CD14-positive monocyte (primary cell): Measurements from ENCODE around the gene PPM1F. TPM values are rescaled to one million over a fixed set of nuclear protein-coding genes. Genes with fewer than 3 reads are reported as not detected.

ENCODE experiments used
- DNase-seq, 3 donors: peaks; one replicate each; pipeline ENCODE4 v3.0.0-alpha.2; 2011 to 2022
- H2AFZ ChIP-seq: 2 replicates; pipeline ENCODE4 v1.6.0; 2012; ENCODE audit warnings: mild to moderate bottlenecking, low read depth, low read length, inconsistent platforms; ENCODE audit not compliant: insufficient read depth, poor library complexity, severe bottlenecking
- H3K27ac ChIP-seq, 2 donors: 1 replicate in 1 of 2; 2 replicates in 1 of 2; pipeline ENCODE4 v1.5.1; 2012 to 2013; ENCODE audit warnings: low read length in 2 of 2, control low read depth in 1 of 2, inconsistent platforms in 1 of 2, low read depth in 1 of 2, mild to moderate bottlenecking in 1 of 2
- H3K27me3 ChIP-seq, 2 donors: one replicate each; pipeline versions ENCODE4 v1.6.0 to v1.6.1; 2011 to 2013; ENCODE audit warnings: low read length in 2 of 2; ENCODE audit not compliant: control insufficient read depth in 2 of 2, insufficient read depth in 2 of 2
- H3K36me3 ChIP-seq, 2 donors: replicated peaks in 1 of 2; 1 replicate in 1 of 2; 2 replicates in 1 of 2; pipeline versions ENCODE4 v1.5.1 to v1.6.1; 2012 to 2013; ENCODE audit warnings: low read length in 2 of 2, control low read depth in 1 of 2, inconsistent platforms in 1 of 2, mild to moderate bottlenecking in 1 of 2; ENCODE audit not compliant: insufficient read depth in 2 of 2, control insufficient read depth in 1 of 2
- H3K4me1 ChIP-seq, 2 donors: 1 replicate in 1 of 2; 2 replicates in 1 of 2; pipeline versions ENCODE4 v1.5.1 to v1.6.1; 2012 to 2013; ENCODE audit warnings: low read length in 2 of 2, control low read depth in 1 of 2, inconsistent platforms in 1 of 2, mild to moderate bottlenecking in 1 of 2, moderate library complexity in 1 of 2; ENCODE audit not compliant: insufficient read depth in 2 of 2, control insufficient read depth in 1 of 2
- H3K4me2 ChIP-seq: replicated peaks from 2 replicates; pipeline ENCODE3; 2012; ENCODE audit warnings: low read length, moderate library complexity, mild to moderate bottlenecking; ENCODE audit not compliant: poor library complexity, severe bottlenecking; ENCODE audit errors: extremely low read depth
- H3K4me3 ChIP-seq, 3 experiments: fragments of 200-600 bp in 1 of 3; sonication (generic) in 1 of 3; replicated peaks in 1 of 3; 1 replicate in 2 of 3; 2 replicates in 1 of 3; pipeline ENCODE4 v1.5.1; 2011 to 2013; ENCODE audit warnings: low read length in 3 of 3, mild to moderate bottlenecking in 3 of 3, control low read depth in 2 of 3, low read depth in 2 of 3, inconsistent platforms in 1 of 3, moderate library complexity in 1 of 3
- H3K79me2 ChIP-seq: 2 replicates; pipeline ENCODE4 v1.6.0; 2012; ENCODE audit warnings: mild to moderate bottlenecking, control low read depth, inconsistent platforms, low read length, moderate library complexity; ENCODE audit not compliant: insufficient read depth
- H3K9ac ChIP-seq: 2 replicates; pipeline ENCODE4 v1.6.0; 2017; ENCODE audit warnings: low read length, mild to moderate bottlenecking; ENCODE audit not compliant: insufficient read depth, poor library complexity, severe bottlenecking
- H3K9me3 ChIP-seq, 2 donors: replicated peaks in 1 of 2; 1 replicate in 1 of 2; 2 replicates in 1 of 2; pipeline versions ENCODE4 v1.5.1 to v1.6.1; 2012 to 2013; ENCODE audit warnings: low read length in 2 of 2, control low read depth in 1 of 2; ENCODE audit not compliant: control insufficient read depth in 1 of 2, insufficient read depth in 1 of 2
- H4K20me1 ChIP-seq: 2 replicates; pipeline ENCODE4 v1.6.0; 2012; ENCODE audit warnings: mild to moderate bottlenecking, low read length, control low read depth, moderate library complexity; ENCODE audit not compliant: insufficient read depth
- H3K27ac Mint-ChIP-seq, 7 donors: one replicate each; pipeline ENCODE4 v1.8.0; 2020; ENCODE audit warnings: mild to moderate bottlenecking in 7 of 7, mixed read lengths in 7 of 7, moderate library complexity in 6 of 7, inconsistent platforms in 2 of 7
- H3K27me3 Mint-ChIP-seq, 3 donors: one replicate each; pipeline ENCODE4 v1.8.0; 2021 to 2022; ENCODE audit warnings: low read depth in 3 of 3, mild to moderate bottlenecking in 3 of 3, mixed read lengths in 3 of 3, moderate library complexity in 3 of 3, inconsistent platforms in 1 of 3
- H3K36me3 Mint-ChIP-seq, 2 donors: one replicate each; pipeline ENCODE4 v1.8.0; 2020; ENCODE audit warnings: mixed read lengths in 2 of 2, inconsistent platforms in 1 of 2, mild to moderate bottlenecking in 1 of 2
- H3K4me1 Mint-ChIP-seq: one replicate; pipeline ENCODE4 v1.8.0; 2020; ENCODE audit warnings: mild to moderate bottlenecking, mixed read lengths
- H3K4me3 Mint-ChIP-seq, 2 donors: one replicate each; pipeline ENCODE4 v1.8.0; 2020; ENCODE audit warnings: mild to moderate bottlenecking in 2 of 2, mixed read lengths in 2 of 2, moderate library complexity in 1 of 2
- H3K9me3 Mint-ChIP-seq, 7 donors: one replicate each; pipeline ENCODE4 v1.8.0; 2020 to 2022; ENCODE audit warnings: mixed read lengths in 7 of 7, mild to moderate bottlenecking in 6 of 7, moderate library complexity in 6 of 7, inconsistent platforms in 2 of 7
- WGBS: methylation state at CpG from one replicate; pipeline ENCODE4 v1.1.5; 2013; ENCODE audit warnings: missing lambda C conversion rate; ENCODE audit not compliant: insufficient coverage; 5-methylcytosine and 5-hydroxymethylcytosine counted together
- intact Hi-C, 2 donors: fragments of 100-400 bp; cut with micrococcal nuclease; formaldehyde crosslinking; loops; one replicate each; pipeline versions ENCODE4 v1.15.0 to v1.15.1; 2023
- polyA plus RNA-seq, 3 donors: library from polyadenylated mRNA; depleted of rRNA in 1 of 3; unstranded in 2 of 3; stranded (reverse) in 1 of 3; fragments of 300-500 nt in 2 of 3; fragments of >200 nt in 1 of 3; fragmentation: Illumina TruSeq in 2 of 3; gene quantifications; 1 replicate in 2 of 3; 2 replicates in 1 of 3; pipeline ENCODE4 v1.2.3, GENCODE V29; 2012 to 2021
- TF ChIP-seq, protein P1 (sequence below): fragments of 200-600 bp; IDR thresholded peaks from one replicate; pipeline ENCODE4 v1.8.0; 2022; ENCODE audit warnings: antibody characterized with exemption, mild to moderate bottlenecking

The PPM1F gene
- polyA plus RNA-seq, 3 donors = 28.8 to 95.0 (median 37.2) TPM

- H3K4me3 ChIP-seq = peak overlapping the region in 1 of 3 experiments; percentile 33
- peaks cover 19 to 29% of the 10 kb centered on the region in 2 donors for H3K36me3 ChIP-seq
- no peak for DNase-seq
- H3K4me2 ChIP-seq = peak overlapping the region; percentile 51
- Mint-ChIP-seq H3K4me1 (peaks cover 54% of the 10 kb centered on the region), H3K27ac (peak overlapping the region; percentile 89 to 98 (median 96)), H3K36me3 (peaks cover 43 to 56% of the 10 kb centered on the region in 2 donors), H3K4me3 (no peak overlapping the region), H3K27me3 (peaks cover 0 to 7% (median 3%) of the 10 kb centered on the region in 3 donors), H3K9me3 (peaks cover 0 to 3% (median 0%) of the 10 kb centered on the region in 7 donors)
- peaks cover 53 to 67% of the 10 kb centered on the region in 2 donors for H3K4me1 ChIP-seq
- H4K20me1 ChIP-seq = peaks cover 8% of the 10 kb centered on the region
- H3K9me3 ChIP-seq = no peaks in the 10 kb centered on the region
- TF ChIP-seq, protein P1, sequence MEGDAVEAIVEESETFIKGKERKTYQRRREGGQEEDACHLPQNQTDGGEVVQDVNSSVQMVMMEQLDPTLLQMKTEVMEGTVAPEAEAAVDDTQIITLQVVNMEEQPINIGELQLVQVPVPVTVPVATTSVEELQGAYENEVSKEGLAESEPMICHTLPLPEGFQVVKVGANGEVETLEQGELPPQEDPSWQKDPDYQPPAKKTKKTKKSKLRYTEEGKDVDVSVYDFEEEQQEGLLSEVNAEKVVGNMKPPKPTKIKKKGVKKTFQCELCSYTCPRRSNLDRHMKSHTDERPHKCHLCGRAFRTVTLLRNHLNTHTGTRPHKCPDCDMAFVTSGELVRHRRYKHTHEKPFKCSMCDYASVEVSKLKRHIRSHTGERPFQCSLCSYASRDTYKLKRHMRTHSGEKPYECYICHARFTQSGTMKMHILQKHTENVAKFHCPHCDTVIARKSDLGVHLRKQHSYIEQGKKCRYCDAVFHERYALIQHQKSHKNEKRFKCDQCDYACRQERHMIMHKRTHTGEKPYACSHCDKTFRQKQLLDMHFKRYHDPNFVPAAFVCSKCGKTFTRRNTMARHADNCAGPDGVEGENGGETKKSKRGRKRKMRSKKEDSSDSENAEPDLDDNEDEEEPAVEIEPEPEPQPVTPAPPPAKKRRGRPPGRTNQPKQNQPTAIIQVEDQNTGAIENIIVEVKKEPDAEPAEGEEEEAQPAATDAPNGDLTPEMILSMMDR = no peak
- peak overlapping the region; percentile 36 for H3K9ac ChIP-seq
- intact Hi-C loops = no loop called here
- H3K27me3 ChIP-seq = no peaks in the 10 kb centered on the region
- WGBS = 77% methylated on average over 8 of the region's 8 CpGs
- peaks cover 73% of the 10 kb centered on the region for H3K79me2 ChIP-seq
- H2AFZ ChIP-seq = no peak overlapping the region
- peak overlapping the region; percentile 89 to 93 for H3K27ac ChIP-seq
Measured at GRCh38 chr22:21949569-21949918, 3.1 kb downstream of the PPM1F start.

DNA sequence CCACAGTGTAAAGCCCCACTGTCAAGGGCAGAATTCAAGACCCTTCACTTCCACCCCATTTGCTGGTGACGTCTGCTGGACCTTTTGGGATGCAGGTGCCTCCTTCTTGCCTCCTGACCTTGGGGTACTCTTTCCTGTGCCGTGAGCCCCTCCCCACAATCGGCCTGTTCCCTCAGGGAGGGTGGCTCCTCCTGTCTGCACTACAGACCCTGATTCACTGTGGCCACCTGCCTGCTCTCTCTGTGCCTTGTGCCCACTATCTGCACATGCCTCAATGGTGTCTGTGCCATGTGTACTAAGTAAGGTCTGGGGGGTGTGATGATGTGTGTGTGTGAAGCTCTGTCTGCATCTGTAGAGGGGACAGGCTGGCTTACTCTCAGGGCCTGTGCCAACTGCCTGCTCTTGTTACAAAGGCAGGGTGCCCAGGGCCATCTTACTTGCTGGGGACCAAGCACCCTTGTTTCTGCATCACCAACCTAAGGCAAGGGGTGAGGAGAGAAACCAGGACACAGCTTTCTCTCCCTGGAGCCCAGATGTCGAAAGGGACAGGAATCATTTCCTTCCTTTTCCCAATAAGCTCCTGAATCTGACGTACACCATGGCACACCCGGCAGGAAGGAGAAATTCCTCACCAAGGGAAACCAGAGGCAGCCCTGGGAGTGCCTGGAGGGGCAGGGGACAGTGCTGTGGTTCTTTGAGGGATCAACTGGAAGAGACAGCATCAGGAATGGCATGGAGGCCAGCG lies 3.7 kb downstream of the PPM1F start:
- Histone ChIP-seq H3K4me3 (peak overlapping the region in 1 of 3 experiments; percentile 33), H3K9me3 (no peaks in the 10 kb centered on the region), H3K79me2 (peaks cover 78% of the 10 kb centered on the region), H2AFZ (no peak overlapping the region), H3K4me2 (peak overlapping the region; percentile 51), H3K27me3 (no peaks in the 10 kb centered on the region), H3K9ac (peak overlapping the region; percentile 36), H4K20me1 (peaks cover 8% of the 10 kb centered on the region), H3K27ac (peak overlapping the region; percentile 23 to 93), H3K36me3 (peaks cover 24 to 34% of the 10 kb centered on the region in 2 donors), H3K4me1 (peaks cover 57 to 72% of the 10 kb centered on the region in 2 donors)
- peak overlapping the region; percentile 63 to 98 (median 84) for H3K27ac Mint-ChIP-seq
- no peak for DNase-seq
- H3K9me3 Mint-ChIP-seq = peaks cover 0 to 3% (median 0%) of the 10 kb centered on the region in 7 donors
- intact Hi-C loops = no loop called here
- H3K4me3 Mint-ChIP-seq = no peak overlapping the region
- TF ChIP-seq, protein P1 = no peak
- H3K4me1 Mint-ChIP-seq = peaks cover 58% of the 10 kb centered on the region
- H3K27me3 Mint-ChIP-seq = peaks cover 0 to 6% (median 3%) of the 10 kb centered on the region in 3 donors
- WGBS = 49% methylated on average over 4 of the region's 7 CpGs
- peaks cover 48 to 62% of the 10 kb centered on the region in 2 donors for H3K36me3 Mint-ChIP-seq
